OCI-LY3 (cell line): ENCODE results near the gene CAPN7.

ENCODE experiments used
- H2AFZ ChIP-seq: fragments of 200-600, 300-600 bp; shearing (Covaris generic); 2 replicates; pipeline ENCODE4 v1.6.0; 2014; ENCODE audit warnings: antibody characterized with exemption, low read depth, low read length
- H3K27ac ChIP-seq: fragments of 200-600, 300-600 bp; sonication (generic); 2 replicates; pipeline ENCODE4 v1.5.1; 2014; ENCODE audit warnings: mild to moderate bottlenecking, low read length, moderate library complexity, mixed read lengths
- H3K27me3 ChIP-seq: fragments of 200-600, 300-600 bp; sonication (generic); 2 replicates; pipeline ENCODE4 v1.6.1; 2014; ENCODE audit warnings: low read depth, low read length, mixed read lengths
- H3K36me3 ChIP-seq: fragments of 200-600, 300-600 bp; sonication (generic); replicated peaks from 2 replicates; pipeline ENCODE3; 2014; ENCODE audit warnings: low read depth, low read length, mixed read lengths
- H3K4me1 ChIP-seq: fragments of 300-600, 200-600 bp; sonication (generic); 2 replicates; pipeline ENCODE4 v1.6.1; 2014; ENCODE audit warnings: low read length, mixed read lengths
- H3K4me2 ChIP-seq: fragments of 200-600, 300-600 bp; sonication (generic); 2 replicates; pipeline ENCODE4 v1.6.1; 2014; ENCODE audit warnings: low read length, mixed read lengths
- H3K4me3 ChIP-seq: fragments of 300-600, 200-600 bp; sonication (generic); 2 replicates; pipeline ENCODE4 v1.5.1; 2014; ENCODE audit warnings: antibody characterized with exemption, mild to moderate bottlenecking, low read length, moderate library complexity
- H3K79me2 ChIP-seq: fragments of 300-600, 200-600 bp; shearing (Covaris generic); 2 replicates; pipeline ENCODE4 v1.6.1; 2014; ENCODE audit warnings: mild to moderate bottlenecking, low read length, mixed read lengths
- H3K9ac ChIP-seq: fragments of 300-600, 200-600 bp; shearing (Covaris generic); 2 replicates; pipeline ENCODE4 v1.6.0; 2014; ENCODE audit warnings: mild to moderate bottlenecking, low read length, moderate library complexity
- H3K9me3 ChIP-seq: fragments of 200-600, 300-600 bp; shearing (Covaris generic); 2 replicates; pipeline ENCODE4 v1.6.1; 2014; ENCODE audit warnings: low read length, mixed read lengths; ENCODE audit not compliant: insufficient read depth
- H4K20me1 ChIP-seq: fragments of 200-600, 300-600 bp; sonication (generic); 2 replicates; pipeline ENCODE4 v1.6.1; 2016; ENCODE audit warnings: low read length, mixed read lengths; ENCODE audit not compliant: insufficient read depth
- EZH2phosphoT487 ChIP-seq: fragments of 200-600 bp; shearing (Covaris generic); IDR thresholded peaks from 2 replicates; pipeline ENCODE4 v1.6.1; 2018; ENCODE audit warnings: antibody characterized with exemption, mixed run types, low read depth
- TF ChIP-seq, protein P1 (sequence below): fragments of 200-600, 300-600 bp; sonication (generic); IDR thresholded peaks from 2 replicates; pipeline ENCODE4 v1.5.1; 2014; ENCODE audit warnings: antibody characterized with exemption, low read length, low read depth

Gene CAPN7

DNA sequence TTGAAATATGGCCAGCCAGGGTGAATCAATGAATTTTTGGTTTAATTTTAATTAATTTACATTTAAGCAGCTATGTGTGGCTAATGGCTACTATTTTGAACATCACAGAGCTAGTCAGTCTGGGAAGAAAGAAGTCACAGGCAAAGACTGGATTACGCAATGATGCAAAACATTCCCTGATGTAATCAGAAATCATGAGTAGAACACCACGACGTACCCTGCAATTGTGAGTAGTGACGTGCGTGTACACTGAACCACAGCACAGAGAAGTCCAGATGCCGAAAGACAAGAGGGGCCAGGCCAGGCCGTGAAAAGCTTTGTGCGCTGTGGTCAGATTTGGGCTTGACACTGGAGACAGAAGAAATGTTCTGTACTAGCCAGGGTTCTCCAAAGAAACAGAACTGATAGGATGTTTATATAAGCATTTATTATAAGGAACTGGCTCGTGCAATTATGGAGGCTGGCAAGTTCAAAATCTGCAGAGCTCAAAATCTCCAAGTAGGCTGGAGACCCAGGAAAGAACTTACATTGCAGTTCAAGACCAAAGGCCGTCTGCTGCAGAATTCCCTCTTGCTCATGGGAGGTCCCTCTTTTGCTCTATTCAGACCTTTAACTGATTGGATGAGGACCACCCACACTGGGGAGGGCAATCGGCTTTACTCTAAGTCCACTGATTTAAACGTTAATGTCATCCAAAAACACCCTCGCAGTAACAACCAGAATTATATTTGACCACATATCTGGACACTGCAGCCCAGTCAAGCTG is 81.7 kb downstream of the CAPN7 start:
- Histone ChIP-seq H3K4me1 (peaks cover 19% of the 10 kb centered on the region), H3K9ac (no peak overlapping the region), H3K36me3 (peaks cover 56% of the 10 kb centered on the region), H3K27ac (no peak overlapping the region), H3K9me3 (no peaks in the 10 kb centered on the region), H3K4me2 (no peak overlapping the region), H3K27me3 (no peaks in the 10 kb centered on the region), H3K79me2 (peaks cover 93% of the 10 kb centered on the region), H3K4me3 (no peak overlapping the region), H4K20me1 (peaks cover 89% of the 10 kb centered on the region), H2AFZ (no peak overlapping the region)
- TF ChIP-seq, protein P1, sequence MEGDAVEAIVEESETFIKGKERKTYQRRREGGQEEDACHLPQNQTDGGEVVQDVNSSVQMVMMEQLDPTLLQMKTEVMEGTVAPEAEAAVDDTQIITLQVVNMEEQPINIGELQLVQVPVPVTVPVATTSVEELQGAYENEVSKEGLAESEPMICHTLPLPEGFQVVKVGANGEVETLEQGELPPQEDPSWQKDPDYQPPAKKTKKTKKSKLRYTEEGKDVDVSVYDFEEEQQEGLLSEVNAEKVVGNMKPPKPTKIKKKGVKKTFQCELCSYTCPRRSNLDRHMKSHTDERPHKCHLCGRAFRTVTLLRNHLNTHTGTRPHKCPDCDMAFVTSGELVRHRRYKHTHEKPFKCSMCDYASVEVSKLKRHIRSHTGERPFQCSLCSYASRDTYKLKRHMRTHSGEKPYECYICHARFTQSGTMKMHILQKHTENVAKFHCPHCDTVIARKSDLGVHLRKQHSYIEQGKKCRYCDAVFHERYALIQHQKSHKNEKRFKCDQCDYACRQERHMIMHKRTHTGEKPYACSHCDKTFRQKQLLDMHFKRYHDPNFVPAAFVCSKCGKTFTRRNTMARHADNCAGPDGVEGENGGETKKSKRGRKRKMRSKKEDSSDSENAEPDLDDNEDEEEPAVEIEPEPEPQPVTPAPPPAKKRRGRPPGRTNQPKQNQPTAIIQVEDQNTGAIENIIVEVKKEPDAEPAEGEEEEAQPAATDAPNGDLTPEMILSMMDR = no peak
- TF ChIP-seq EZH2phosphoT487 = no peak

DNA sequence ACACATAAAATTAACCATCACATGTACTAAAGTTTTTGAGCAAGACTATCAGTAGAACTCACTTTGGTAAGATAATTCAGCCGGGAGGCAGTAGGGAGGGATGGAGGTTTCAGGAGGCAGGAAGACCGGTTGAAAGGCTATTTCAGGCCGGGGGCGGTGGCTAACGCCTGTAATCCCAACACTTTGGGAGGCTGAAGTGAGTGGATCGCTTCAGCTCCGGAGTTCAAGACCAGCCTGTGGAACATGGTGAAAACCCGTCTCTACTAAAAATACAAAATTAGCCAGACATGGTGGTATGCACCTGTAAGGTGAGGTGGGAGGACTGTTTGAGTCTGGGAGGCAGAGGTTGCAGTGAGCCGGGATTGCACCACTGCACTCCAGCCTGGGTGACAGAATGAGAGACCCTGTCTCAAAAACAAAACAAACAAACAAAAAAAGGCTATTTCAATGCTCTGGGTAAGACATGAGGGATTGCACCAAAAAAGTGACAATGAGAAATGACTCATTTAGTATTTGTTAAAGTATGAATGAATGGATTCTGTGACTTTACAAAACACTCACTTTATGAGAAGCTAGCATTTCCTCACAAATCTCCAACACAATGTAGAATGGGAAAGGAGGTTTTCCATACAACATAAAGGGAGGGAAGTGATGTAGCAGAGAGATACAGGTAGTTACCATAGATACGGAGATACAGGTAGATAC is 82.4 kb downstream of the CAPN7 start:
- H3K9ac ChIP-seq = no peak overlapping the region
- peaks cover 20% of the 10 kb centered on the region for H3K4me1 ChIP-seq
- H3K27ac ChIP-seq = no peak overlapping the region
- no peaks in the 10 kb centered on the region for H3K9me3 ChIP-seq
- H3K27me3 ChIP-seq = no peaks in the 10 kb centered on the region
- no peak overlapping the region for H2AFZ ChIP-seq
- H3K4me3 ChIP-seq = no peak overlapping the region
- H3K36me3 ChIP-seq = peaks cover 63% of the 10 kb centered on the region
- no peak overlapping the region for H3K4me2 ChIP-seq
- TF ChIP-seq, protein P1 = no peak
- no peak for TF ChIP-seq EZH2phosphoT487
- H4K20me1 ChIP-seq = peaks cover 93% of the 10 kb centered on the region
- H3K79me2 ChIP-seq = peaks cover 93% of the 10 kb centered on the region

DNA sequence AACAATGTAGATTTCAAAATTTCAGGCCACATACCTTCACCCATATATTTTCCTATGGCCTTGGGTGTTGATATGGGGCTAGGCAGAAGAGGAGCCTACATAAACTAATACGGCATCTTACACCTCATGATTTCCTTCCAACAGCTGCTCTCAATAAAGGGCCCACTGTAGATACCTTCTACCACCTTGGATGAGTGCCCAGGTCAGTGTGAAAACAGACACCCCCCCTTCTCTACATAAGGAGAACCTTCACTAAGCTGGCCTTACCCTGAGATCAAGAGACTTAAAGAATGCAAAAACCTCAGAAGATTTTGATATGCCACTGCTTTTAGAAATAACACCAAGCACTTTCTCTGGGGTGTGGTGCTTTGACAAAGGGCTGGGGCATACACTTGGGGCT is 83.6 kb downstream of the CAPN7 start:
- Histone ChIP-seq H3K27ac (no peak overlapping the region), H3K4me3 (no peak overlapping the region), H4K20me1 (peaks cover 90% of the 10 kb centered on the region), H3K36me3 (peaks cover 68% of the 10 kb centered on the region), H3K4me2 (no peak overlapping the region), H2AFZ (no peak overlapping the region), H3K9me3 (no peaks in the 10 kb centered on the region), H3K4me1 (peaks cover 20% of the 10 kb centered on the region), H3K9ac (no peak overlapping the region), H3K79me2 (peaks cover 87% of the 10 kb centered on the region), H3K27me3 (no peaks in the 10 kb centered on the region)
- TF ChIP-seq, protein P1 = no peak
- TF ChIP-seq EZH2phosphoT487 = no peak

DNA sequence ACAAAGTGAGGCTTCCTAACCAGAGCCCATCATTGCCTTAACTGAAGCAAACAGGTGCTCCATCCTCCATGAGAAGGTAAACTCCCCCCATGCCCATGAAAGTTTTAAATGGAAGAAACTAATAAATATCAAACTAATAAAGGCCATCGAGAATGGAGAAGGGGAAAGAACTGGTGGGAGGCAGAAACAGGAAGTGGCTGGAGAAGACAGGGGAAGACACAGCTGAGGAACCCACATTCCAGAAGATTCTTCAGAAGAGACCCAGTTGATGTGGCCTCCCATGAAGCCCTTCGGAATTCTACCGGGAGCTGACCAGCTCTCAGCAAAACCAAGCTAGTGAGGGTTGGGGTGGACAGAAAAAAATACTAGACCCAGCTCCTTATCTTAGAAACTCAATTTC is 84.7 kb downstream of the CAPN7 start:
- TF ChIP-seq, protein P1 = no peak
- no peak for TF ChIP-seq EZH2phosphoT487
- Histone ChIP-seq H2AFZ (no peak overlapping the region), H3K36me3 (peaks cover 70% of the 10 kb centered on the region), H4K20me1 (peaks cover 90% of the 10 kb centered on the region), H3K4me3 (no peak overlapping the region), H3K9ac (no peak overlapping the region), H3K4me2 (no peak overlapping the region; the same call in 1 of the 2 replicates), H3K27me3 (no peaks in the 10 kb centered on the region), H3K9me3 (no peaks in the 10 kb centered on the region), H3K27ac (no peak overlapping the region), H3K4me1 (peaks cover 20% of the 10 kb centered on the region), H3K79me2 (peaks cover 86% of the 10 kb centered on the region)
